ENCODE results near the gene GALK2.

DNA sequence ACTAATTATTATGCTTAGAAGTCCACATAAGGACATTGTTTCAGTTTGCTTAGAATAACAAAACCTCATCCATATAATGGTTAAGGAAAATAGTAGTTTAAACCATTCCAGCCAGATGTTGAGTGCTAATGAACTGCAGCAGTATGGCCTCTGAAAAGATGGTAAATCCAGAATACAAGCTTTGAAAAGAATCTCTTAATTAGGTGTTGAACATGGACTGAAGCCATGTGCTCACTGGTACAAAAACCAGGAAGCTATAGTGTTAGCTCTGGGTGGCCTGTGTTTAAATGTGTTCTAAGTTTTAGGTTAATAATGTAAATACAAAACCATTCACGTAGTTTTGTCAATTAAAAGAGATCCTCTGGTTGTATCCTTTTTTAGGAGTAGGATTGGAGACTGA, 78.2 kb downstream of the GALK2 start:
- TF ChIP-seq, protein P1, sequence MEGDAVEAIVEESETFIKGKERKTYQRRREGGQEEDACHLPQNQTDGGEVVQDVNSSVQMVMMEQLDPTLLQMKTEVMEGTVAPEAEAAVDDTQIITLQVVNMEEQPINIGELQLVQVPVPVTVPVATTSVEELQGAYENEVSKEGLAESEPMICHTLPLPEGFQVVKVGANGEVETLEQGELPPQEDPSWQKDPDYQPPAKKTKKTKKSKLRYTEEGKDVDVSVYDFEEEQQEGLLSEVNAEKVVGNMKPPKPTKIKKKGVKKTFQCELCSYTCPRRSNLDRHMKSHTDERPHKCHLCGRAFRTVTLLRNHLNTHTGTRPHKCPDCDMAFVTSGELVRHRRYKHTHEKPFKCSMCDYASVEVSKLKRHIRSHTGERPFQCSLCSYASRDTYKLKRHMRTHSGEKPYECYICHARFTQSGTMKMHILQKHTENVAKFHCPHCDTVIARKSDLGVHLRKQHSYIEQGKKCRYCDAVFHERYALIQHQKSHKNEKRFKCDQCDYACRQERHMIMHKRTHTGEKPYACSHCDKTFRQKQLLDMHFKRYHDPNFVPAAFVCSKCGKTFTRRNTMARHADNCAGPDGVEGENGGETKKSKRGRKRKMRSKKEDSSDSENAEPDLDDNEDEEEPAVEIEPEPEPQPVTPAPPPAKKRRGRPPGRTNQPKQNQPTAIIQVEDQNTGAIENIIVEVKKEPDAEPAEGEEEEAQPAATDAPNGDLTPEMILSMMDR (tag by site-specific recombination; IDR thresholded peaks at IDR 0.05): no peak
- TF ChIP-seq, protein P2, sequence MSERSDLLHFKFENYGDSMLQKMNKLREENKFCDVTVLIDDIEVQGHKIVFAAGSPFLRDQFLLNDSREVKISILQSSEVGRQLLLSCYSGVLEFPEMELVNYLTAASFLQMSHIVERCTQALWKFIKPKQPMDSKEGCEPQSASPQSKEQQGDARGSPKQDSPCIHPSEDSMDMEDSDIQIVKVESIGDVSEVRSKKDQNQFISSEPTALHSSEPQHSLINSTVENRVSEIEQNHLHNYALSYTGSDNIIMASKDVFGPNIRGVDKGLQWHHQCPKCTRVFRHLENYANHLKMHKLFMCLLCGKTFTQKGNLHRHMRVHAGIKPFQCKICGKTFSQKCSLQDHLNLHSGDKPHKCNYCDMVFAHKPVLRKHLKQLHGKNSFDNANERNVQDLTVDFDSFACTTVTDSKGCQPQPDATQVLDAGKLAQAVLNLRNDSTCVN (tag by site-specific recombination; optimal IDR thresholded peaks at IDR 0.05): no peak

All from HEK293 (cell line).